ENCODE results near the gene SUCLG2. TPM values are rescaled to one million over a fixed set of nuclear protein-coding genes. Genes with fewer than 3 reads are reported as not detected.

Gene SUCLG2
- total and polyA plus RNA-seq, 2 of the 4 experiments (the other 2 are of a cell fraction): 26.8 to 34.6 TPM

DNA sequence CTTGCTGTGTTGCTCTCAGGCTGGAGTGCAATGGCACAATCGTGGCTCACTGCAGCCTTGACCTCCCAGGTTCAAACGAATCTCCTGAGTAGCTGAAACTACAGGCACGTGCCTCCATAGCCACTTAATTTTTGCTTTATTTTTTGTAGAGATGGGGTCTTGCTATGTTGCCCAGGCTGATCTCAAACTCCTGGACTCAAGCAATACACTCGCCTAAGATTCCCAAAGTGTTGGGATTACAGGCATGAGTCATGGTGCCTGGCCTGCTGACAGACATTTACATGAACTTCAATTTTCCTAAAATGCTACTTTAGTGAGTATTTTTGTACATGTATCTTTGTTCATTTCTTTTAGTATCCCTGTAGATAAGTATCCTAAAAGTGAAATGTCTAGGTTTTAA is 132.3 kb downstream of the SUCLG2 start:
- no peak overlapping the region for H4K5ac ChIP-seq (ENCODE audit: low read depth, low read length)
- H3K14ac ChIP-seq (replicated peaks; ENCODE audit: low read depth, low read length): no peak overlapping the region
- ChIA-PET CTCF (no interaction called here), POLR2A (ENCODE audit: unreplicated experiment) (no interaction called here)
- H2BK120ac ChIP-seq (ENCODE audit: low read depth, low read length): no peak overlapping the region
- H3K4ac ChIP-seq (ENCODE audit: low read depth, low read length): no peak overlapping the region
- H3K4me1 ChIP-seq (ENCODE audit: control insufficient read depth, insufficient read depth, low read length): no peaks in the 10 kb centered on the region
- WGBS, 2 experiments (ENCODE audit: extremely low coverage in 2 of 2, insufficient read length in 1 of 2): no CpG with 5 or more reads among the region's 4 CpGs
- H3K23ac ChIP-seq (ENCODE audit: low read depth, low read length): no peak overlapping the region
- H4K91ac ChIP-seq (ENCODE audit: insufficient read depth, low read depth, low read length): no peak overlapping the region
- no peak overlapping the region for H2AFZ ChIP-seq (replicated peaks; ENCODE audit: low read length, poor library complexity)
- H2AK9ac ChIP-seq (replicated peaks; ENCODE audit: low read depth, low read length, poor library complexity): no peak overlapping the region
- H3K27me3 ChIP-seq (ENCODE audit: control insufficient read depth, insufficient read depth, low read length): no peaks in the 10 kb centered on the region
- no peak overlapping the region for H3K18ac ChIP-seq (ENCODE audit: low read depth, low read length)
- no peak overlapping the region for H3K4me2 ChIP-seq (ENCODE audit: low read depth, low read length)
- peaks cover 4% of the 10 kb centered on the region for H3K36me3 ChIP-seq (ENCODE audit: control insufficient read depth, insufficient read depth, low read length)
- dilution Hi-C loops (cut with HindIII; ENCODE audit: low sequenced_read_pairs, unreplicated experiment) (no loop called here), in situ Hi-C loops (cut with MboI; ENCODE audit: low sequenced_read_pairs) (no loop called here), intact Hi-C loops (cut with micrococcal nuclease) (no loop called here)
- no peaks in the 10 kb centered on the region for H3K9me1 ChIP-seq (ENCODE audit: insufficient read depth, low read length)
- DNase-seq: peak; percentile 18
- H3K56ac ChIP-seq (ENCODE audit: extremely low read depth, insufficient read depth, low read length): no peak overlapping the region
- H2AK5ac ChIP-seq (ENCODE audit: low read depth, low read length): no peak overlapping the region
- BruUV-seq (replicated peaks): no TSS peak
- H2BK15ac ChIP-seq (ENCODE audit: low read depth, low read length): no peak overlapping the region
- no peak overlapping the region for H3K9ac ChIP-seq (ENCODE audit: low read depth, low read length)
- H3K9me3 ChIP-seq (ENCODE audit: control insufficient read depth, insufficient read depth, low read length): no peaks in the 10 kb centered on the region
- no peak overlapping the region for H3K4me3 ChIP-seq (ENCODE audit: insufficient read depth, low read depth, low read length)
- no peak overlapping the region for H3K27ac ChIP-seq (ENCODE audit: insufficient read depth, low read length)
- no peak for ATAC-seq (ENCODE audit: low read depth)
- no peaks in the 10 kb centered on the region for H4K20me1 ChIP-seq (ENCODE audit: insufficient read depth, low read length)
- no peak overlapping the region for H2BK20ac ChIP-seq (ENCODE audit: low read depth, low read length)
- H3K79me1 ChIP-seq (ENCODE audit: low read depth in 1 of 2, low read length in 2 of 2): peaks cover 3 to 4% of the 10 kb centered on the region in 2 experiments; a peak in 1 of 4 replicates
- H2BK5ac ChIP-seq (ENCODE audit: low read depth, low read length, poor library complexity, severe bottlenecking): no peak overlapping the region
- TF ChIP-seq SMC3 (IDR thresholded peaks at IDR 0.05; ENCODE audit: low read depth, low read length): no peak
- no peak for TF ChIP-seq MXI1 (IDR thresholded peaks at IDR 0.05; ENCODE audit: borderline replicate concordance, low read depth, low read length)
- no peak for TF ChIP-seq BHLHE40 (IDR thresholded peaks at IDR 0.05; ENCODE audit: low read depth, low read length)
- TF ChIP-seq CEBPB (IDR thresholded peaks at IDR 0.05; ENCODE audit: low read depth, low read length): no peak
- no peak overlapping the region for H4K8ac ChIP-seq (ENCODE audit: low read depth in 2 of 2, low read length in 2 of 2)

All from IMR-90 (cell line).